NCI-H1694 treated with DMSO at 0.1 percent for 48 hours (cell line): Measurements from ENCODE around the gene GPR153.
"Not testable (repeated sequence)": the region's sequence is repeated elsewhere in the genome, so short reads cannot be mapped to it uniquely, and the experiment has no call there.

Experiments used
- DNase-seq: peaks from one replicate; lab custom pipeline; 2025; lab: John Stamatoyannopoulos, UW

The GPR153 gene

DNA sequence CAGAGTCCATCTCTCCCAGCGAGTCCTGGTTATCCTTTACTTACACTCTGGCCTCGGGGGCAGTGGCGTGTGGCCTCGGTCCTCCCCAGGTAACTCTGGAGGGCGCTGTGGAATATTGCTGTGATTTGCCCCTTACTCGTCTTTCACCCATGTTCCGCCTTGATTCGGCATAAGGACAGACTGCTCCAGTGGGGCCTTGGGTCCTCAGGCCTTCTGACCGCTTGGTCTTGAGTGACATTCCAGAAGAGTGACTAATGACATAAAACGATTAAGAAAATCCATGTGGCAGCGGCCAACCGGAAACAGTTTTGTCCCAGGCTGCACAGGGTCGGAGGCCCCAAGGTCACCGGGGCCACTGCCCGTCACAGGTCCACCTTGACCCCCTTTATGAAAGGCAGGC, 36.2 kb downstream of the GPR153 start:
- no peak for DNase-seq

DNA sequence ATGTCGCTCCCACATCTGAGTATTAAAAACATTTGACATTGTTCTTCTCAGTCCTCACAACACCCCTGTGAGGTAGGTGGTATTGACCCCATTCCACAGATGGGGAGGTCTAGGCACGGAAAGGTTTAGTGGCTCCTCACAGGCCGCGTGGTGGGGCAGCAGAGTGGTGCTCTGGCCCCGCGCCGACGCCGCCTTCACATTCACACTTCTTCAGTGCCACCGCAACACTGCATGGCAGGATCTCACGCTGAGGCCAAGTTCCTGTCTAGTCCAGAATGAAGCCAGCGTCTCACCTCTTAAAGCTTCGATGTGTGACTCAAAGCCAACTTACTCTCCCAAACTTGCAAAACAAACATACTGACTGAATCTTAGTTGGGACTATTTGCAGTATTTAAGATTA, 37.3 kb downstream of the GPR153 start:
- no peak for DNase-seq

GRCh38 chr1:6222636-6223035, 38.3 kb downstream of the GPR153 start:
- DNase-seq: no peak

DNA sequence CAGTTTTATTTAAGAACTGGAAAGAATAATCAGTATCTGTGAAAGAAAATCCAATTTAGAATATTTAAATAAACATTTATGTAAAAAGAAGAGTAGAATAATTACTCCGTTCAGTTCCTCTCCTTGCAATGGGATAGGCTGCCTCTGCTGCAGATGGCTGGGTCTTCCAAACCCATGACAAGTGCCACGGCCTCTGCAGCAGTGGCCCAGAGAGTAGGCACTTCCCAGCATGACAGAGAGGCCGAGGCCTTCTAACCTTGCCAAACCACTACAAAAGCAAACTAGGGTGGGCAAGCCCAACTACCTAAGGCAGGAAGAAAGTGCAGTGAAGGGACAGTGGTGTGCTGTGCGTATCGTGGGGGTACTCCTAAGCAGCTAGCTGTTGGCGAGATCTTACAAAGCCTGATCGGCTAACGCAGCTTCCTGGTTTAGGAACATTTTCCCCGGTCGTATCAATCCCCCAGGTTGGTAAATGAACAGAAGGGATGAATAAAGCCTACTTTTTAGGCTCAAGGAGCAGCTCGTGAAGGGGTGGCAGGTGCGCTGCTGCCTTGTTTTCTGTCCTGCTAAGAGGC, 39.6 kb downstream of the GPR153 start:
- no peak for DNase-seq

GRCh38 chr1:6220236-6220635, 40.7 kb downstream of the GPR153 start:
- no peak for DNase-seq

GRCh38 chr1:6219641-6220040, 41.3 kb downstream of the GPR153 start:
- DNase-seq: not testable (repeated sequence)

DNA sequence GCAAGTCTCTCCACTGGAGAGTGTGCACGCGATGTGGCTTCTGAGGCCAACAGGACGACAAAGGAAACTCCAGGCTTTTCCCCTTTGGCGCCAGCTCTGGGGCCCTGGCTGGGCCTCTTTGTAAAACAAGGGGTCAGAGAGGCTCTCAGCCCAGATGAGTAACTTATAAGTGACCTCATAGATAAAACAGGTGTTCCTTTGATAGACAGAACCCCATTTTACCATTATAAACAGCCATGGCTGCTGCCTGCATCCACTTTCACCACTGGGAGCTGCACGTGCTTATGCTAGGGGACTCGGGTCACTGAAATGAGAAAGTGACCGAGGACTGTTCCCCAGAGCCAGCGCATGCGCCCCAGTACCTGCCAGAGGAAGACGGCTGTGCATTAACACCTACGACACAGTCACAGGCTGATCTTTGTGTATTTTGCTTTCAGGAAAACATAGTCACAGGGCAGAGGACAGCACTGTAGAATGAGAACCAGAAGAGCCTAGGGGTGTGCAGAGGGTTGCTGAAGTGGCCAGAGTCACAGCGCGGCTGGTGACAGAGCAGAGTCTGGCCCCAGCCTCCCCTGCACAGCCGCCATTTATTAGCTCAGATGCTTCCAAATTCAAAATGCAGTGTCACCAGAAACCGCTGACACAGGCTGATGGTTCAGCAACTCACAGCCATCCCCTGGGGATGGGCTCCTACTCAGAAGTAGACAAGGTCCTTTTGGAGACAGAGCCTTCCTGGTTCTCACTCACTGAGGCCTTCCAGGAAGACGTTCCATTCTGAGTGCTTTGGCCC, 42.3 kb downstream of the GPR153 start:
- no peak for DNase-seq

DNA sequence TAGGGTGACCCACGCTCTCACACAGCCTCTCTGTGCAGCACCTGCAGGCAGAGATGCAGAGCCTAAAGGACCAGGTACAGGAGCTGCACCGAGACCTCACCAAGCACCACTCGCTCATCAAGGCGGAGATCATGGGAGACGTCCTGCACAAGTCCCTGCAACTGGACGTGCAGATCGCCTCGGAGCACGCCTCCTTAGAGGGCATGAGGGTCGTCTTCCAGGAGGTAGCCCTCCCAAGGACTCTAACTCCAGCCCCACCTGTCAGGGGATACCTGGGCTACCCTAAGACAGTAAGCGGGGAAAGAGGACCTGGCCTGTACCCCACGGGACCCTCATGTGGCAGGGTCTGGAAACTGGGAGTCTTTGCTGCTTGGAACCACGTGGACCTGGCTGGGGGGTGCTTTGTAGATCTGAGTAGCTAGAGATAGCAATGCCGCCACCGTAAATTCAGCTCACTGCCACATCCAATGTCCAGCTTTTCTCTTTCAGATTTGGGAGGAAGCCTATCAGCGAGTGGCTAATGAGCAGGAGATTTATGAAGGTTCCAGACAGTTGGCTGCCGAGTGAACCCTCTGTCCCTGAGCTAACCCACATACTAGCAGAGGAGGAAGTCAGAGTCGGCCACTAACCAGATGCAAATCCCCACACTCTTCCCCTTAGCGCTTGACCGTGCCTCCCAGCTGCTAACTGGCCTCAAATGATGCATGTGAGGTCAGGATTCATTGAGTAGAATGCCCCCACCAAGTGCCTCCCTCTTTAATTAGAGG, 48.5 kb downstream of the GPR153 start:
- no peak for DNase-seq

DNA sequence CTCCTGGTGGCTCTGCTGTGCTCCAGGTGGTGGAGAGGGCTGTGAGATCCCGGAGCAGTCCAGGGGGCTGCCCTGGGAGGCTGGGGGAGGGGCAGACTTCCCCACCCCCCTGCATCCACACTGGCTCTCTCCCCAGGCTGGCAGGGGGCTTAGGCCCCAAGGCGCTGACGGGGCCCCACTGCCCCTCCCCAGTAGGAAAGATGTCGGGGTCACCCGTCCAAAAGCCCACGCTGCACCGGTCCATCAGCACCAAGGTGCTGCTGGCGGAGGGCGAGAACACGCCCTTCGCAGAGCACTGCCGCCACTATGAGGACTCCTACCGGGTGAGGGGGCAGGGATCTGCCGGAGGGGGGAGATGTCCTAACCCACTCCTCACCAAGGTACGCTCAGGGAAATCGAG, 49.2 kb downstream of the GPR153 start:
- DNase-seq: no peak

DNA sequence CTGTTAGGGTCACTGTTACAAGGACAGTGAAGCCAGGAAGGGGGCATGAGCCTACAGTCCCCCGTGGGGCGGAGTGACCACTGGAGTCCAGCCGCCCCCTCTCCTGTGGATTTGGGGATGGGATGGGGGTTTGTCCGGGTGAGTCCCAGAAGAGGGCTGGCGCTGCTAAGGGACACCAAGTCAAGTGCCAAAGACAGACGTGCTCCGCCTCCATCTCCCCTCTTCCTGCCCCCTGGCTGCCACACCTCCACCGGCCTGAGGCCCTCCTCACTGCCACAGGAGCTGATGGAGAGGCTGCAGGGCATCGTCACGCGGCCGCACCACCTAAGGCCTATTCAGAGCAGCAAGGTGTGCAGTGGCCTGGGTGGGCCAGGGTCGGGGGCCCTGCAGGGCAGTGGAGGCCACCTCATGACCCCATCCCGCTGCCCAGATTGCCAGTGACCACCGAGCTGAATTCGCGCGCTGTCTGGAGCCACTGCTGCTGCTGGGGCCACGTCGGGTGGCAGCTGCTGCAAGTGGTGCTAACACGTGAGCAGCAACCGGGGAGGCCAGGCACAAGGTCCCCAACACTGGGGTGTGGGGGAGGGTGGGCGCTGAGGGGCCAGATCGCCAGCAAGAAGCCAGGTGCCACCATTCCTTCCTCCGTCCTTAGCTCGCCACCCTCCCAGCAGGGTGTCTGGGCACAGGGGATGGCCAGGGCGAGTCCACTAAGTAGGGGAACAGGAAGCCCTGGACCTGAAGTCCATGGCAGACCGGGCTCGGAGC, 50.1 kb downstream of the GPR153 start:
- no peak for DNase-seq

DNA sequence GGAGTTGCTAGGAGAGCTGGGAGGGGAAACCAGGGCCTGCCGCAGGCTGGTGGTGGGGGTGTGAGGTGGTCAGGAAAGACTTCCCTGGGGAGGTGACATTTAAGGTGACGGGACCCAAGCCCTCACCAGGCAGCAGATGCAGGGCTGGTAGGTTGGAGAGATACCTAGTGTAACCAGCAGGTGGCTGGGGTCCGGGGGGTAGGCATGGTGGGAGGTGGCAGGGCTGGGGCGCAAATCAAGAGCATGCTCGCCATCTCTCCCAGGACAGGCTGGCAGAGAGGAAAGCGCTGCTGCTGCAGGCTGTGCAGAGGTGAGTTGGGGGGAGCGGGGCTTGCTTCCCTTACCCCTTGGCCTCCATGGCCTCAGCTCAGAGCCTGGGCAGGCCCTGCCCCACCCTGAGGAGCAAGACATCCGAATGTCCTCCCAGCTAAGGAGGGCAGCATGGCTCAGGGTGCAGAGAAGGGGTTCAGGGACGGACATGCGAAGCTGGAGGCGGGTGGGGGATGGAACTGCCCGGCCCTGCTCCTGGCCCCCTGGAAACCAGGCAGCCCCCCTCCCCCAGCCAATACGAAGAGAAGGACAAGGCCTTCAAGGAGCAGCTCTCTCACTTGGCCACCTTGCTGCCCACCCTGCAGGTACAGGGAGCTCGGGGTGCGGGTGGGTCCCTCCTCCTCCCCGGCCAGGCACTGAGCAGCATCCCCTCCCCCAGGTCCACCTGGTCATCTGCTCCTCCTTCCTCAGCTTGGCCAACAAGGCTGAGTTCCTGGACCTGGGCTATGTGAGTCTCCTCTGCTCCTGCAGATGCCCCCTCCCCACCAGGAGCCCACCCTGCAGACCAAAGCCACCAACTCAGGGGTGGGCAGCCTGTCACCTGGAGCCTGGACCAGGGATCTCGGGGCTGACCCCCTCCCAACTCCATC, 51.0 kb downstream of the GPR153 start:
- peak; percentile 25 for DNase-seq

DNA sequence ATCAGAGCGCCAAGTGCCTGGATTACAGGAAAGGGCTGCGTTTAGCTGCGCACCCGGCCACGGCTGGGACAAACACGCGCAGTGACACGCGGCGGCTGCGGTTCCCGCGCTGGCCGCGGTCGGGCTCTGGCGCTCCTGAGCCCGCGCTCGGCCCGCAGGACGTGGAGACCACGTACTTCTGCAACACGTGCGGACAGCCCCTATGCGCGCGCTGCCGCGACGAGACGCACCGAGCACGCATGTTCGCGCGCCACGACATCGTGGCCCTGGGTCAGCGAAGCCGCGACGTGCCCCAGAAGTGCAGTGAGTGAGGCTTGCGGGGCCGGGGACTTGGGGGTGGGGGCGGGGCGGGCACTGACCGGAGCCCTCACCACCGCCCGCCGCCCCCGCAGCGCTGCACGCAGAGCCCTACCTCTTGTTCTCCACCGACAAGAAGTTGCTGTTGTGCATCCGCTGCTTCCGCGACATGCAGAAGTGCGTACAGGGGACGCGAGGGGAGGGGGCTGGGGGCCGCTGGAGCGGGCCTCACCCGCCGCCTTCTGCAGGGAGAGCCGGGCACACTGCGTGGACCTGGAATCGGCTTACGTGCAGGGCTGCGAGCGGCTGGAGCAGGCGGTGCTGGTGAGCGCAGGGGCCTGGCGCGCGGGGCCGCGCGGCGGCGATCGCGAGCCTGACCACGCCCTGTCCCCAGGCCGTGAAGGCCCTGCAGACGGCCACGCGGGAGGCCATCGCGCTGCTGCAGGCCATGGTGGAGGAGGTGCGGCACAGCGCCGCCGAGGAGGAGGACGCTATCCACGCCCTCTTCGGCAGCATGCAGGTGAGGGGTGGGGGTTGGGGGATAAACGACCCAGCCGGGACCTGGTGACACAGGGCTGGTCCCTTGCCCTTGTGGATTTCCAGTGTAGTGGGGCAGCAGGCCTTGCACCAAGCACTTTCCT, 51.9 kb downstream of the GPR153 start:
- DNase-seq: peak; percentile 25

DNA sequence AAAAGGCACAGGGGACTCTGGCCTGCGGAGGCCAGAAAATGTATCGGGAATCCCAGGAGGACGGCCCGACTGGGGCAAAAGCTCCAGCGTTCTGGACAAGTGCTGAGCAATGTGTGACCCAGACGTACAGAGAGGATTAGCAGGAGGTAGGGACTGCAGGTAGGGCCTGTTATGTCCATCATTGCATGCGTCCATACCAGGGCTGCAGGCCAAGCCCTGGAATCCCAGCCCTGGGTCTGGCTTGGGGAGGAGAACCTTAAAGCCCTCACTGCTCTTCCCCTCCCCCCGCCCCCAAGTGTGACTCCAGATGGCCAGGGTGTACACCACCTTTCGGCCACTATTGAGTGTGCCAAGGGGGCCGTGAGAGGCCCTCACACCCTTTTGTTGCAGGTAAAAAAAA, 53.0 kb downstream of the GPR153 start:
- no peak for DNase-seq

- DNase-seq: no peak
These were observed 53.6 kb downstream of the GPR153 start for GRCh38 chr1:6207075-6207885.

- DNase-seq: no peak
These were observed 54.4 kb downstream of the GPR153 start for GRCh38 chr1:6206520-6206855.

GRCh38 chr1:6205849-6206519, 54.9 kb downstream of the GPR153 start, which contains the start of gene RNF207:
Gene RNF207 (plus strand): TSS chr1:6206119. CDS start chr1:6206536, 417 bp downstream.
- no peak for DNase-seq

GRCh38 chr1:6202256-6202655, 58.6 kb downstream of the GPR153 start:
- DNase-seq: no peak

- no peak for DNase-seq
These were observed 60.6 kb downstream of the GPR153 start for GRCh38 chr1:6200188-6200809.
